GM23248 (cell line): ENCODE measurements around the gene SHB.

ENCODE experiments used
- EZH2 ChIP-seq: fragments of 200-600 bp; sonication (generic); IDR thresholded peaks from 2 replicates; pipeline ENCODE4 v1.6.1; 2018; ENCODE audit warnings: antibody characterized with exemption, mild to moderate bottlenecking; ENCODE audit not compliant: insufficient read depth, poor library complexity, severe bottlenecking
- EZH2phosphoT487 ChIP-seq: fragments of 200-600 bp; sonication (generic); IDR thresholded peaks from 2 replicates; pipeline ENCODE4 v1.6.1; 2018; ENCODE audit warnings: antibody characterized with exemption, moderate library complexity, mild to moderate bottlenecking, low read depth; ENCODE audit not compliant: insufficient read depth

DNA sequence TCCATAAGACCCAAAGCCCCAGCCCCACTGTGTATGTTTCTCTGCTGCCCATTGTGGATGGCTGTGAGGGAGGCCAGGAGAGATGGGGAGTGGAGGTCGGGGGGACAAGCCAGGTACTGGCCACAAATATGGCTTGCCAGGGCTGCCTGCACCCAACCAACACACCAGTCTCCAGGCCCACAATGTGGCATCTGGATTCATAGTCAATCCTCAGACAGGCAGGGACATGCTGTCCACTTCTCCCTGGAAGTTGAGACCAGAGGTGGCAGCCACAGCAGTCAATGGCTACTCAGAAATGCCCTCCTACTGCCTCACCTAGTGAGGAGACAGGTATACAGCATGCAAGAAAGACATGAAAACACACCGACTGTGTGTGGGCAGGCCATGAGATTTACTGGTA lies 103.9 kb downstream of the SHB start:
- TF ChIP-seq EZH2, result no peak
- TF ChIP-seq EZH2phosphoT487, result no peak
